Measurements from ENCODE around the gene KIF23.

KIF23 gene

GRCh38 chr15:69414701-69415167, 585 bp downstream of the KIF23 start:
- H3K4me3 ChIP-seq (ENCODE audit: low read depth in 1 of 2, low read length in 2 of 2) = peak overlapping the region; percentile 91 to 92
- H2AFZ ChIP-seq (ENCODE audit: low read depth, low read length) = peak overlapping the region; percentile 79
- H3K4me1 ChIP-seq (ENCODE audit: insufficient read depth, low read length) = peaks cover 21% of the 10 kb centered on the region
- H3K9me3 ChIP-seq (ENCODE audit: insufficient read depth, low read length, severe bottlenecking) = no peaks in the 10 kb centered on the region
- peak overlapping the region; percentile 88 for H3K4me2 ChIP-seq (ENCODE audit: insufficient read depth, low read length)
- H3K9ac ChIP-seq (ENCODE audit: low read depth, low read length) = peak overlapping the region; percentile 88
- no peaks in the 10 kb centered on the region; the same call in 1 of the 2 replicates for H4K20me1 ChIP-seq (ENCODE audit: insufficient read depth, low read length)
- peak; percentile 33 for DNase-seq
- peaks cover 49% of the 10 kb centered on the region for H3K79me2 ChIP-seq (ENCODE audit: insufficient read depth, low read length)
- H3K27ac ChIP-seq (ENCODE audit: low read length) = peak overlapping the region; percentile 77
- H3K27me3 ChIP-seq (ENCODE audit: insufficient read depth, low read length, poor library complexity) = peaks cover 13% of the 10 kb centered on the region
- peak; percentile 57 for ATAC-seq (ENCODE audit: insufficient read depth, low read depth)
- peaks cover 30% of the 10 kb centered on the region for H3K36me3 ChIP-seq (ENCODE audit: insufficient read depth, low read length)
- TF ChIP-seq CTCF (IDR thresholded peaks at IDR 0.05; ENCODE audit: borderline replicate concordance, extremely low read depth, low read length, poor library complexity, severe bottlenecking) = no peak
- TF ChIP-seq EZH2 (IDR thresholded peaks at IDR 0.05; ENCODE audit: borderline replicate concordance, low read depth, low read length, severe bottlenecking) = no peak

GRCh38 chr15:69415381-69415780, 1.2 kb downstream of the KIF23 start:
- H3K9me3 ChIP-seq (ENCODE audit: insufficient read depth, low read length, severe bottlenecking) = no peaks in the 10 kb centered on the region
- peak overlapping the region; percentile 91 to 92; a peak in 3 of 4 replicates for H3K4me3 ChIP-seq (ENCODE audit: low read depth in 1 of 2, low read length in 2 of 2)
- peaks cover 49% of the 10 kb centered on the region for H3K79me2 ChIP-seq (ENCODE audit: insufficient read depth, low read length)
- peaks cover 10% of the 10 kb centered on the region for H3K27me3 ChIP-seq (ENCODE audit: insufficient read depth, low read length, poor library complexity)
- H3K9ac ChIP-seq (ENCODE audit: low read depth, low read length) = peak overlapping the region; percentile 88
- H3K36me3 ChIP-seq (ENCODE audit: insufficient read depth, low read length) = peaks cover 36% of the 10 kb centered on the region
- no peak overlapping the region for H2AFZ ChIP-seq (ENCODE audit: low read depth, low read length)
- peak overlapping the region; percentile 88 for H3K4me2 ChIP-seq (ENCODE audit: insufficient read depth, low read length)
- DNase-seq (no peak), ATAC-seq (ENCODE audit: insufficient read depth, low read depth) (no peak)
- TF ChIP-seq CTCF (IDR thresholded peaks at IDR 0.05; ENCODE audit: borderline replicate concordance, extremely low read depth, low read length, poor library complexity, severe bottlenecking) = no peak
- TF ChIP-seq EZH2 (IDR thresholded peaks at IDR 0.05; ENCODE audit: borderline replicate concordance, low read depth, low read length, severe bottlenecking) = no peak
- peaks cover 21% of the 10 kb centered on the region for H3K4me1 ChIP-seq (ENCODE audit: insufficient read depth, low read length)
- H4K20me1 ChIP-seq (ENCODE audit: insufficient read depth, low read length) = no peaks in the 10 kb centered on the region; the same call in 1 of the 2 replicates
- H3K27ac ChIP-seq (ENCODE audit: low read length) = peak overlapping the region; percentile 27; the same call in 1 of the 2 replicates

GRCh38 chr15:69417581-69417980, 3.4 kb downstream of the KIF23 start:
- TF ChIP-seq EZH2 (IDR thresholded peaks at IDR 0.05; ENCODE audit: borderline replicate concordance, low read depth, low read length, severe bottlenecking) = no peak
- TF ChIP-seq CTCF (IDR thresholded peaks at IDR 0.05; ENCODE audit: borderline replicate concordance, extremely low read depth, low read length, poor library complexity, severe bottlenecking) = no peak
- Histone ChIP-seq H3K4me1 (ENCODE audit: insufficient read depth, low read length) (peaks cover 21% of the 10 kb centered on the region), H3K9ac (ENCODE audit: low read depth, low read length) (no peak overlapping the region), H3K27me3 (ENCODE audit: insufficient read depth, low read length, poor library complexity) (no peaks in the 10 kb centered on the region), H4K20me1 (ENCODE audit: insufficient read depth, low read length) (no peaks in the 10 kb centered on the region; the same call in 1 of the 2 replicates), H3K79me2 (ENCODE audit: insufficient read depth, low read length) (peaks cover 51% of the 10 kb centered on the region), H3K9me3 (ENCODE audit: insufficient read depth, low read length, severe bottlenecking) (no peaks in the 10 kb centered on the region), H3K4me2 (ENCODE audit: insufficient read depth, low read length) (0 out of 2 replicates have a peak overlapping the region, but pooled peaks have one; percentile 6), H3K27ac (ENCODE audit: low read length) (no peak overlapping the region), H3K36me3 (ENCODE audit: insufficient read depth, low read length) (peaks cover 54% of the 10 kb centered on the region), H2AFZ (ENCODE audit: low read depth, low read length) (no peak overlapping the region), H3K4me3 (ENCODE audit: low read depth in 1 of 2, low read length in 2 of 2) (no peak overlapping the region)
- ATAC-seq (ENCODE audit: insufficient read depth, low read depth) (no peak), DNase-seq (no peak)
